Astrocyte (in vitro differentiated cells and primary cell): Measurements from ENCODE around the gene REPIN1.

Experiments used
- CTCF ChIP-seq: IDR thresholded peaks from 2 replicates; pipeline ENCODE4 v1.5.1; 2011; ENCODE audit warnings: low read depth, mild to moderate bottlenecking, inconsistent platforms, low read length, moderate library complexity; ENCODE audit not compliant: insufficient read depth
- EZH2 ChIP-seq: IDR thresholded peaks from 2 replicates; pipeline ENCODE4 v1.6.1; 2012; ENCODE audit warnings: mild to moderate bottlenecking, low read length, inconsistent platforms; ENCODE audit not compliant: insufficient read depth

- no peak for TF ChIP-seq CTCF
- no peak for TF ChIP-seq EZH2
Measured at GRCh38 chr7:150361402-150361801, 7.2 kb upstream of the REPIN1 start.
